Measurements from ENCODE around the gene EVI5.

The EVI5 gene

DNA sequence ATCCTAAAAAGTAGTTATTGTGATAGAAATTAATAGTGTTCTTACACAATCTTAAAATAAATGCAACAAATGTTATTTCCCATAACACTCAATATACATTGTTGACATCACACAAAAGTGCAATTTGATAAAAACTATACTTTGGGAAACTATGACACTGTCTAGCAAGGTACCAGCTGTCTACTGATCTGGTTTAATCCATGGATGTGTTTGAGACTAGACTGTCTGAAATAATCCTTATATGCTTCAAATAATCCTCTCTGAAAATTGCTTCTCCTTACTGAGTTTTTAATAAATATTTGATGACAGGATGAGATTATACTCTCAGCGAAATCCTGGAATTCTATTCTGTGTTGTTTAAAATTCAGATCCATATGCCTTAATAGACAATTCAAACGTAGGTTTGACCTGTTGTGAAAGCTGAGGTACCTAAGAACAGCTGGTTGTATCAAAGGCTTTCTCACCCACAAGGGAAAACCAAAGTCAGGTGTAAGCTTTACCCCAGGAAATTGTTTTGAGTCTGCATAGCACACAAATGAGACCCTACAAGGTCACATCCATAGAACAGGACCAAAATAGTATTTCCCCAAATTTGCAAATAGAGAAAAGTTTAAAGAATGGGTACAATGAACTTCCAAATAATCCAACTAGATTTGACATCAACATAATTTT lies 289.4 kb downstream of the EVI5 start:
- Histone ChIP-seq H3K9me2 (ENCODE audit: low read depth, low read length) (no peaks in the 10 kb centered on the region), H3K4me3 (ENCODE audit: low read depth, low read length, poor library complexity, severe bottlenecking) (no peak overlapping the region), H3K9me3 (ENCODE audit: low read length) (no peaks in the 10 kb centered on the region), H3K27ac (ENCODE audit: low read depth, low read length, poor library complexity, severe bottlenecking) (no peak overlapping the region), H3K4me2 (ENCODE audit: low read length) (no peak overlapping the region), H3K36me3 (ENCODE audit: insufficient read depth, low read length) (no peaks in the 10 kb centered on the region), H3K4me1 (ENCODE audit: insufficient read depth, low read length, severe bottlenecking) (peaks cover 22% of the 10 kb centered on the region), H3K9ac (ENCODE audit: low read length) (no peak overlapping the region), H3F3A (ENCODE audit: insufficient read depth, low read length) (no peaks in the 10 kb centered on the region), H4K20me1 (ENCODE audit: insufficient read depth, low read length) (no peaks in the 10 kb centered on the region), H3K79me2 (ENCODE audit: insufficient read depth, low read length) (no peaks in the 10 kb centered on the region), H2AFZ (ENCODE audit: low read length) (no peak overlapping the region), H3K27me3 (ENCODE audit: insufficient read depth, low read length) (no peaks in the 10 kb centered on the region)
- TF ChIP-seq EZH2 (IDR thresholded peaks at IDR 0.05; ENCODE audit: borderline replicate concordance, low read length) (no peak), CTCF (IDR thresholded peaks at IDR 0.05; ENCODE audit: low read length) (no peak)

DNA sequence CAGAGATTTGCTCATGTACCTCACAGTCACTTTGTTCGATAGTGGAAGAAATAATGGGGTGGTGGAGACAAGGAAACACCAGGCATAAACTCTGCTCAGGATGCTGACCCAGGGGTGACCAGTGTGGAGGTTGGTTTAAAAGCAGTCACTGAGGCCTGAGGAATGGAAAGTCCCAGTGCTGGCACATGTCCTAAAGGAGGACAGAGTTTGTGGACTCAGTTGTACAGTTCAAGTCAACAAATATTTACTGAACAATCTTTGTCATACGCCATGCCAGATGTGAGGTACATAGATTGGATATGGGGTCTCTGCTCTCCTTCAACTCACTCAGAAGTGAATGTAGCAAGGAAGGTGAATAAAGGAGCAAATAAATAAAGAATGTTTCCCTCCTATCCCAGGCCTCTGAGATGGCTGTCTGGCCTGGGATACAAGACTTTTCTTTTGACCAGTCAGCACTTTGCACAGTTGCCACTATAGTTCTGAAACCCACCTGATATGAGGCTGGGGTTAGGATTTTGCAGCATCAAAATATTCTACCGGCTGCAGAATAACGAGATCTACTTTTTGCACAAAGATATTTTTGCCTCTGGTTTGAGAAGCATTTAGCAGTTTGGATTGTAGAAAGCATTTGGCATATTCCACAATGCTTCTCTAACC lies 290.3 kb downstream of the EVI5 start:
- no peaks in the 10 kb centered on the region for H3K27me3 ChIP-seq (ENCODE audit: insufficient read depth, low read length)
- H3F3A ChIP-seq (ENCODE audit: insufficient read depth, low read length) = no peaks in the 10 kb centered on the region
- no peaks in the 10 kb centered on the region for H3K36me3 ChIP-seq (ENCODE audit: insufficient read depth, low read length)
- no peak overlapping the region for H3K4me2 ChIP-seq (ENCODE audit: low read length)
- H4K20me1 ChIP-seq (ENCODE audit: insufficient read depth, low read length) = no peaks in the 10 kb centered on the region
- TF ChIP-seq EZH2 (IDR thresholded peaks at IDR 0.05; ENCODE audit: borderline replicate concordance, low read length) = no peak
- no peak for TF ChIP-seq CTCF (IDR thresholded peaks at IDR 0.05; ENCODE audit: low read length)
- no peak overlapping the region for H3K27ac ChIP-seq (ENCODE audit: low read depth, low read length, poor library complexity, severe bottlenecking)
- H3K4me1 ChIP-seq (ENCODE audit: insufficient read depth, low read length, severe bottlenecking) = peaks cover 27% of the 10 kb centered on the region
- no peak overlapping the region for H3K9ac ChIP-seq (ENCODE audit: low read length)
- no peaks in the 10 kb centered on the region for H3K9me2 ChIP-seq (ENCODE audit: low read depth, low read length)
- H3K79me2 ChIP-seq (ENCODE audit: insufficient read depth, low read length) = no peaks in the 10 kb centered on the region
- no peak overlapping the region for H2AFZ ChIP-seq (ENCODE audit: low read length)
- H3K4me3 ChIP-seq (ENCODE audit: low read depth, low read length, poor library complexity, severe bottlenecking) = no peak overlapping the region
- no peaks in the 10 kb centered on the region for H3K9me3 ChIP-seq (ENCODE audit: low read length)

GRCh38 chr1:92493139-92493538 lies 291.8 kb downstream of the EVI5 start:
- H3K27ac ChIP-seq (ENCODE audit: low read depth, low read length, poor library complexity, severe bottlenecking) = no peak overlapping the region
- no peaks in the 10 kb centered on the region for H4K20me1 ChIP-seq (ENCODE audit: insufficient read depth, low read length)
- no peaks in the 10 kb centered on the region for H3K79me2 ChIP-seq (ENCODE audit: insufficient read depth, low read length)
- H3K4me3 ChIP-seq (ENCODE audit: low read depth, low read length, poor library complexity, severe bottlenecking) = no peak overlapping the region
- H2AFZ ChIP-seq (ENCODE audit: low read length) = no peak overlapping the region
- H3K36me3 ChIP-seq (ENCODE audit: insufficient read depth, low read length) = no peaks in the 10 kb centered on the region
- no peaks in the 10 kb centered on the region for H3K9me2 ChIP-seq (ENCODE audit: low read depth, low read length)
- no peak overlapping the region for H3K9ac ChIP-seq (ENCODE audit: low read length)
- H3K27me3 ChIP-seq (ENCODE audit: insufficient read depth, low read length) = no peaks in the 10 kb centered on the region
- H3K9me3 ChIP-seq (ENCODE audit: low read length) = no peaks in the 10 kb centered on the region
- TF ChIP-seq CTCF (IDR thresholded peaks at IDR 0.05; ENCODE audit: low read length) = no peak
- TF ChIP-seq EZH2 (IDR thresholded peaks at IDR 0.05; ENCODE audit: borderline replicate concordance, low read length) = no peak
- no peaks in the 10 kb centered on the region for H3F3A ChIP-seq (ENCODE audit: insufficient read depth, low read length)
- no peak overlapping the region for H3K4me2 ChIP-seq (ENCODE audit: low read length)
- peaks cover 36% of the 10 kb centered on the region for H3K4me1 ChIP-seq (ENCODE audit: insufficient read depth, low read length, severe bottlenecking)

Data from OCI-LY1 (cell line).